Measurements from ENCODE around the gene STX5.

The STX5 gene

DNA sequence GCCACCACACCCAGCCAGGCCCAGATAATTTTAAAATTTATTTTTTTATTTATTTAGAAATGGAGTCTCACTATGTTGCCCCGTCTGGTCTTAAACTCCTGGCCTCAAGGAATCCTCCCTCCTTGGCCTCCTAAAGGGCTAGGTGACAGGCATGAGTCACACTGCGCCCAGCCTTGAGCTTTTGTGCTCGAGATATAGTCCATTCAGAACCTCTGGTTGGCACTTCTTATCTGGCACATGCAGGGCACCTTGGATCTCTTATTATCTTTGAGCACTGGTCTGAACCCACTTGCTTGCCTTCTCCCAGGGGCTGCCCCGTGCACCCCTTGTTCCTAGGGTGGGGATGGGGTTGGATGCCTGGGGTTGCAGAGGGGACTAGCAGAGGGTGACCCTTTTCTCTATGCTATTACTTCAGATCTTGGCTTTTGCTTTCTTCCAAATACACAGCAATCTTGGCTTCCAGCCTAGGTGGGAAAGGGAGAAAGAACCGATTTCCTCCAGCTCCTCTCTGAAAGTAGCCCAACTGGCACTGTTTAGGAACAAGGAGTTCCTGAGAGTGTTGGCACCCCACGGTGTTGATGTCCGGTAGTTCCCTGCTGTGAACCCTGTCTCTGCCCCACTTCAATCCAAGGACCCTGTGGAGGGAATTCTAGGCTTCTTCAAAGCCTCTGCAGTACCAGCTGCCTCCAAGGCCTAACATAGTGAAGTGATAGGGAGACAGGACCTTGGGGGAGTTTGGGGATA, 47.6 kb upstream of the STX5 start:
- TF ChIP-seq, protein P1, sequence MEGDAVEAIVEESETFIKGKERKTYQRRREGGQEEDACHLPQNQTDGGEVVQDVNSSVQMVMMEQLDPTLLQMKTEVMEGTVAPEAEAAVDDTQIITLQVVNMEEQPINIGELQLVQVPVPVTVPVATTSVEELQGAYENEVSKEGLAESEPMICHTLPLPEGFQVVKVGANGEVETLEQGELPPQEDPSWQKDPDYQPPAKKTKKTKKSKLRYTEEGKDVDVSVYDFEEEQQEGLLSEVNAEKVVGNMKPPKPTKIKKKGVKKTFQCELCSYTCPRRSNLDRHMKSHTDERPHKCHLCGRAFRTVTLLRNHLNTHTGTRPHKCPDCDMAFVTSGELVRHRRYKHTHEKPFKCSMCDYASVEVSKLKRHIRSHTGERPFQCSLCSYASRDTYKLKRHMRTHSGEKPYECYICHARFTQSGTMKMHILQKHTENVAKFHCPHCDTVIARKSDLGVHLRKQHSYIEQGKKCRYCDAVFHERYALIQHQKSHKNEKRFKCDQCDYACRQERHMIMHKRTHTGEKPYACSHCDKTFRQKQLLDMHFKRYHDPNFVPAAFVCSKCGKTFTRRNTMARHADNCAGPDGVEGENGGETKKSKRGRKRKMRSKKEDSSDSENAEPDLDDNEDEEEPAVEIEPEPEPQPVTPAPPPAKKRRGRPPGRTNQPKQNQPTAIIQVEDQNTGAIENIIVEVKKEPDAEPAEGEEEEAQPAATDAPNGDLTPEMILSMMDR (conservative IDR thresholded peaks at IDR 0.05; ENCODE audit: low read depth, low read length): no peak
- H3K27me3 ChIP-seq (ENCODE audit: insufficient read depth, low read depth): no peaks in the 10 kb centered on the region
- H3K79me2 ChIP-seq (ENCODE audit: insufficient read depth, low read depth): peaks cover 50% of the 10 kb centered on the region
- no peak overlapping the region for H3K4me3 ChIP-seq (IDR thresholded peaks at IDR 0.05; ENCODE audit: insufficient read depth, low read depth, low read length)
- peaks cover 35% of the 10 kb centered on the region for H3K4me1 ChIP-seq (ENCODE audit: low read depth, poor library complexity, severe bottlenecking)
- no peaks in the 10 kb centered on the region for H4K20me1 ChIP-seq (ENCODE audit: insufficient read depth)
- H3K9ac ChIP-seq: no peak overlapping the region
- peaks cover 6% of the 10 kb centered on the region; the same call in 1 of the 2 replicates for H3K36me3 ChIP-seq (ENCODE audit: insufficient read depth)
- H2AFZ ChIP-seq (ENCODE audit: low read depth): no peak overlapping the region
- H3K27ac ChIP-seq: peak overlapping the region; percentile 93; the same call in 1 of the 2 replicates
- no peak overlapping the region; the same call in 1 of the 2 replicates for H3K4me2 ChIP-seq

DNA sequence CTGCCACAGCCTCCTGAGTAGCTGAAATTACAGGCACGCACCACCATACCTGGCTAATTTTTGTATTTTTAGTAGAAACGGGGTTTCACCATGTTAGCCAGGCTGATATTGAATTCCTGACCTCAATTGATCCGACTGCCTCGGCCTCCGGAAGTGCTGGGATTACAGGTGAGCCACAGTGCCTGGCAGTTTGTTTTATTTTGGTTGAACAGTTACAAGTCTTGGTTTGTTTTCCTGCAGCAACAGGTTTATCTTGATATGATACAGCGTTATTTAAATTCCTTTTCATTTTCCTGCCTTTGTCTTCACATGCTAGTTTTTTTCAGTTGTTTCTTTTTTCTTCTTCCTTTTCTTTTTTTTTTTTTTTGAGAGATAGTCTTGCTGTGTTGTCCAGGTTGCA, 44.9 kb upstream of the STX5 start:
- TF ChIP-seq, protein P1 (conservative IDR thresholded peaks at IDR 0.05; ENCODE audit: low read depth, low read length): no peak
- H3K36me3 ChIP-seq (ENCODE audit: insufficient read depth): no peaks in the 10 kb centered on the region
- no peaks in the 10 kb centered on the region for H4K20me1 ChIP-seq (ENCODE audit: insufficient read depth)

DNA sequence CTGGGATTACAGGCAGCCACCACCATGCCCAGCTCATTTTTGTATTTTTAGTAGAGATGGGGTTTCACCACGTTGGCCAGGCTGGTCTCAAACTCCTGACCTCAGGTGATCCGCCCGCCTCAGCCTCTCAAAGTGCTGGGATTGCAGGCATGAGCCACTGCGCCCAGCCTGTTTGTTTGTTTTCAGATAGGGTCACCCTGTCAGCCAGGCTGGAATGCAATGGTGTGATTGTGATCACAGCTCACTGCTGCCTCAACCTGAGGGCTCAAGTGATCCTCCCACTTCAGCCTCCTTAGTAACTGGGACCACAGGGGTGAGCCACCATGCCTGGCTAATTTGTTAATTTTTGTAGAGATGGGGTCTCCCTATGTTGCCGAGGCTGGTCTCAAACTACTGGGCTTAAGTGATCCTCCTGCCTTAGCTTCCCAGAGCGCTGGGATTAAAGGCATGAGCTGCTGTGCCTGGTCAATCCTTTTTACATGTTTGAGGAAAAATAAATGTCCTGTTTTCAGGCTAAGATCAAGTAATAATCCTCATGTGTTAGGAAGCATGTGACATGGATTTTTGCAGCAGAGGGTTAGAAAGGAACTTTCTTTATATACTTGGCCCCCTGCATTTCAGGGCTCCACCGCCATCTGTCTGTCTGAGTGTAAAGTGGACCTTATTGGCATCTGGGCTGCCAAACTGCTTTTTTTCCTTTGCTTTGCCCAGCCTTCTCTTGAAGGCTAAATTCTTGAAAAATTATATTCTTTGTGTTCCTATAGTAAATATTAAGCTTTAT, 44.0 kb upstream of the STX5 start:
- Histone ChIP-seq H3K27ac (no peak overlapping the region), H3K79me2 (ENCODE audit: insufficient read depth, low read depth) (peaks cover 28% of the 10 kb centered on the region; the same call in 1 of the 2 replicates), H3K9ac (no peak overlapping the region)

More for the DNA sequence above, 44.9 kb upstream of the STX5 start:
- Histone ChIP-seq H3K27ac (no peak overlapping the region), H3K4me2 (no peak overlapping the region), H2AFZ (ENCODE audit: low read depth) (no peak overlapping the region), H3K4me3 (IDR thresholded peaks at IDR 0.05; ENCODE audit: insufficient read depth, low read depth, low read length) (no peak overlapping the region), H3K27me3 (ENCODE audit: insufficient read depth, low read depth) (no peaks in the 10 kb centered on the region), H3K4me1 (ENCODE audit: low read depth, poor library complexity, severe bottlenecking) (peaks cover 16% of the 10 kb centered on the region), H3K79me2 (ENCODE audit: insufficient read depth, low read depth) (peaks cover 26% of the 10 kb centered on the region), H3K9ac (no peak overlapping the region)

DNA sequence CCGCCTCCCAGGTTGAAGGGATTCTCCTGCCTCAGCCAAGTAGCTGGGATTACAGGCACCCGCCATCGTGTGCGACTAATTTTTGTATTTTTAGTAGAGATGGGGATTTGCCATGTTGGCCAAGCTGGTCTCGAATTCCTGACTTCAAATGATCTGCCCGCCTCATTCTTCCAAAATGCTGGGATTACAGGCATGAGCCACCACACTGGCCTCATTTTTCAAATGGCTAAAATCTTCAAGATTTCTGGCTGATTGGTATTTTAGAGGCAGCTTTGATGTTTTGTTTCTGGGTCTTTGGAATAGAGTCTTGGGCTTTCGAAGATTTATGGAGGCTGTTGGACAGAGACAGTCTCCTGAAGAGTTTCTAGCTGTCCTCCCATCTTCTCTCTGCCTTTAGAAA, 43.0 kb upstream of the STX5 start:
- TF ChIP-seq, protein P1 (conservative IDR thresholded peaks at IDR 0.05; ENCODE audit: low read depth, low read length): no peak
- Histone ChIP-seq H3K36me3 (ENCODE audit: insufficient read depth) (no peaks in the 10 kb centered on the region), H3K4me2 (no peak overlapping the region), H3K9ac (no peak overlapping the region), H3K27me3 (ENCODE audit: insufficient read depth, low read depth) (no peaks in the 10 kb centered on the region), H3K27ac (no peak overlapping the region), H3K79me2 (ENCODE audit: insufficient read depth, low read depth) (peaks cover 35% of the 10 kb centered on the region; the same call in 1 of the 2 replicates), H2AFZ (ENCODE audit: low read depth) (no peak overlapping the region), H4K20me1 (ENCODE audit: insufficient read depth) (no peaks in the 10 kb centered on the region), H3K4me1 (ENCODE audit: low read depth, poor library complexity, severe bottlenecking) (peaks cover 8% of the 10 kb centered on the region), H3K4me3 (IDR thresholded peaks at IDR 0.05; ENCODE audit: insufficient read depth, low read depth, low read length) (no peak overlapping the region)

More for the DNA sequence above, 44.0 kb upstream of the STX5 start:
- TF ChIP-seq, protein P1 (conservative IDR thresholded peaks at IDR 0.05; ENCODE audit: low read depth, low read length): no peak
- H3K36me3 ChIP-seq (ENCODE audit: insufficient read depth): no peaks in the 10 kb centered on the region
- peaks cover 16% of the 10 kb centered on the region for H3K4me1 ChIP-seq (ENCODE audit: low read depth, poor library complexity, severe bottlenecking)
- H2AFZ ChIP-seq (ENCODE audit: low read depth): no peak overlapping the region
- no peaks in the 10 kb centered on the region for H4K20me1 ChIP-seq (ENCODE audit: insufficient read depth)
- no peaks in the 10 kb centered on the region for H3K27me3 ChIP-seq (ENCODE audit: insufficient read depth, low read depth)
- no peak overlapping the region for H3K4me3 ChIP-seq (IDR thresholded peaks at IDR 0.05; ENCODE audit: insufficient read depth, low read depth, low read length)
- no peak overlapping the region for H3K4me2 ChIP-seq
